PC-9 (cell line): Measurements from ENCODE around the gene MASP2.
"Not testable (repeated sequence)": the region's sequence is repeated elsewhere in the genome, so short reads cannot be mapped to it uniquely, and the experiment has no call there.

Experiments used
- EZH2 ChIP-seq: fragments of 200-600 bp; sonication (generic); IDR thresholded peaks from 2 replicates; pipeline ENCODE4 v1.8.0; 2017; ENCODE audit warnings: antibody characterized with exemption, low read depth
- TF ChIP-seq, protein P1 (sequence below): fragments of 200-600 bp; sonication (generic); conservative IDR thresholded peaks from 2 replicates; pipeline ENCODE4 v1.6.1; 2017; ENCODE audit warnings: mixed run types, antibody characterized with exemption, mild to moderate bottlenecking, moderate library complexity

DNA sequence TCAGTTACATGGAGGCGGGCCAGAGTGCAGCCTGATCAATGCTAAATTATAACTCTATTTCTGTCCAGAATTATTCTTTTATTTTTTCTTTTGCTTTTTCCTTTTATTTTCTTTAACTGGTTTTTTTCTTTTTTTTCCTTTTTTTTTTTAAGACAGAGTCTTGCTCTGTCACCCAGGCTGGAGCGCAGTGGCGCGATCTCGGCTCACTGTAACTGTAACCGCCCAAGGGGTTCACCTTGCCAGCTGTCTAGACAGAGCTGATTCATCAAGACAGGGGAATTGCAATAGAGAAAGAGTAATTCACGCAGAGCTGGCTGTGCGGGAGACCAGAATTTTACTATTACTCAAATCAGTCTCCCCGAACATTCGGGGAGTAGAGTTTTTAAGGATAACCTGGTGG lies 4.1 kb upstream of the MASP2 start:
- TF ChIP-seq, protein P1, sequence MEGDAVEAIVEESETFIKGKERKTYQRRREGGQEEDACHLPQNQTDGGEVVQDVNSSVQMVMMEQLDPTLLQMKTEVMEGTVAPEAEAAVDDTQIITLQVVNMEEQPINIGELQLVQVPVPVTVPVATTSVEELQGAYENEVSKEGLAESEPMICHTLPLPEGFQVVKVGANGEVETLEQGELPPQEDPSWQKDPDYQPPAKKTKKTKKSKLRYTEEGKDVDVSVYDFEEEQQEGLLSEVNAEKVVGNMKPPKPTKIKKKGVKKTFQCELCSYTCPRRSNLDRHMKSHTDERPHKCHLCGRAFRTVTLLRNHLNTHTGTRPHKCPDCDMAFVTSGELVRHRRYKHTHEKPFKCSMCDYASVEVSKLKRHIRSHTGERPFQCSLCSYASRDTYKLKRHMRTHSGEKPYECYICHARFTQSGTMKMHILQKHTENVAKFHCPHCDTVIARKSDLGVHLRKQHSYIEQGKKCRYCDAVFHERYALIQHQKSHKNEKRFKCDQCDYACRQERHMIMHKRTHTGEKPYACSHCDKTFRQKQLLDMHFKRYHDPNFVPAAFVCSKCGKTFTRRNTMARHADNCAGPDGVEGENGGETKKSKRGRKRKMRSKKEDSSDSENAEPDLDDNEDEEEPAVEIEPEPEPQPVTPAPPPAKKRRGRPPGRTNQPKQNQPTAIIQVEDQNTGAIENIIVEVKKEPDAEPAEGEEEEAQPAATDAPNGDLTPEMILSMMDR, result not testable (repeated sequence)
- not testable (repeated sequence) for TF ChIP-seq EZH2
